ENCODE results near the gene PCNT. TPM values are rescaled to one million over a fixed set of nuclear protein-coding genes. Genes with fewer than 3 reads are reported as not detected.

The PCNT gene
- total and polyA plus RNA-seq, 2 of the 4 experiments (the other 2 are of a cell fraction), result 10.0 to 19.4 TPM

DNA sequence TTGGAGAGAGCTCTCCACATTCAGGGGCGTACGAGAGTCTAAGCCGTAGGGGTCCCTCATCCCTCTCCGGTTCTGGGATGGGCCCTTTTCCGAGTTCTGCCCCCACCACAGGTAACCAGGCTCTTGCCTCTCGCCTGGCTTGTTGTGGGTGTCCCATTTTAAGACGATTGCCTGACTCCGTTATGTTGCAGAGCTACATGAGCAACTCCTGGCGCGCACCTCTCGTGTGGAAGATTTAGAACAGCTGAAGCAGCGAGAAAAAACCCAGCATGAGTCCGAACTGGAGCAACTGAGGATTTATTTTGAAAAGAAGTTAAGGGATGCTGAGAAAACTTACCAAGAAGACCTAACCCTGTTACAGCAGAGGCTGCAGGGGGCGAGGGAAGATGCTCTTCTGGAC is 29.0 kb downstream of the PCNT start:
- Histone ChIP-seq H2BK5ac (ENCODE audit: low read depth, low read length, poor library complexity, severe bottlenecking) (no peak overlapping the region), H3K79me1 (ENCODE audit: low read depth in 1 of 2, low read length in 2 of 2) (peaks cover 3 to 5% of the 10 kb centered on the region in 2 experiments; a peak in 3 of 4 replicates), H2BK120ac (ENCODE audit: low read depth, low read length) (no peak overlapping the region), H2AK5ac (ENCODE audit: low read depth, low read length) (no peak overlapping the region), H2AFZ (replicated peaks; ENCODE audit: low read length, poor library complexity) (no peak overlapping the region), H4K91ac (ENCODE audit: insufficient read depth, low read depth, low read length) (no peak overlapping the region), H3K18ac (ENCODE audit: low read depth, low read length) (no peak overlapping the region), H3K27me3 (ENCODE audit: control insufficient read depth, insufficient read depth, low read length) (no peaks in the 10 kb centered on the region), H2BK20ac (ENCODE audit: low read depth, low read length) (no peak overlapping the region), H3K27ac (ENCODE audit: insufficient read depth, low read length) (no peak overlapping the region), H3K9me3 (ENCODE audit: control insufficient read depth, insufficient read depth, low read length) (no peaks in the 10 kb centered on the region), H3K14ac (replicated peaks; ENCODE audit: low read depth, low read length) (no peak overlapping the region), H3K4me1 (ENCODE audit: control insufficient read depth, insufficient read depth, low read length) (no peaks in the 10 kb centered on the region), H3K36me3 (ENCODE audit: control insufficient read depth, insufficient read depth, low read length) (peaks cover 81% of the 10 kb centered on the region), H3K9ac (ENCODE audit: low read depth, low read length) (no peak overlapping the region), H4K20me1 (ENCODE audit: insufficient read depth, low read length) (no peaks in the 10 kb centered on the region; the same call in 1 of the 2 replicates), H3K4me3 (ENCODE audit: insufficient read depth, low read depth, low read length) (no peak overlapping the region), H3K4ac (ENCODE audit: low read depth, low read length) (no peak overlapping the region), H2BK15ac (ENCODE audit: low read depth, low read length) (no peak overlapping the region), H2AK9ac (replicated peaks; ENCODE audit: low read depth, low read length, poor library complexity) (no peak overlapping the region), H3K56ac (ENCODE audit: extremely low read depth, insufficient read depth, low read length) (no peak overlapping the region), H4K8ac (ENCODE audit: low read depth in 2 of 2, low read length in 2 of 2) (no peak overlapping the region), H3K23ac (ENCODE audit: low read depth, low read length) (no peak overlapping the region), H3K9me1 (ENCODE audit: insufficient read depth, low read length) (no peaks in the 10 kb centered on the region; the same call in 1 of the 2 replicates), H3K4me2 (ENCODE audit: low read depth, low read length) (no peak overlapping the region), H4K5ac (ENCODE audit: low read depth, low read length) (no peak overlapping the region)
- ATAC-seq (ENCODE audit: low read depth), result no peak
- BruUV-seq (replicated peaks), result no TSS peak
- in situ Hi-C loops (cut with MboI; ENCODE audit: low sequenced_read_pairs), result no loop called here
- ChIA-PET CTCF (no interaction called here), POLR2A (ENCODE audit: unreplicated experiment) (no interaction called here)
- intact Hi-C loops (cut with micrococcal nuclease), result no loop called here
- dilution Hi-C loops (cut with HindIII; ENCODE audit: low sequenced_read_pairs, unreplicated experiment), result no loop called here
- DNase-seq, result no peak
- 95% methylated on average over 8 of the region's 14 CpGs; no CpG with 5 or more reads in 1 of the 2 experiments for WGBS, 2 experiments (ENCODE audit: extremely low coverage in 2 of 2, insufficient read length in 1 of 2)
- TF ChIP-seq FOS (IDR thresholded peaks at IDR 0.05; ENCODE audit: low read depth, low read length), result no peak
- no peak for TF ChIP-seq CHD1 (IDR thresholded peaks at IDR 0.05; ENCODE audit: low read depth, low read length)
- TF ChIP-seq, protein P1, sequence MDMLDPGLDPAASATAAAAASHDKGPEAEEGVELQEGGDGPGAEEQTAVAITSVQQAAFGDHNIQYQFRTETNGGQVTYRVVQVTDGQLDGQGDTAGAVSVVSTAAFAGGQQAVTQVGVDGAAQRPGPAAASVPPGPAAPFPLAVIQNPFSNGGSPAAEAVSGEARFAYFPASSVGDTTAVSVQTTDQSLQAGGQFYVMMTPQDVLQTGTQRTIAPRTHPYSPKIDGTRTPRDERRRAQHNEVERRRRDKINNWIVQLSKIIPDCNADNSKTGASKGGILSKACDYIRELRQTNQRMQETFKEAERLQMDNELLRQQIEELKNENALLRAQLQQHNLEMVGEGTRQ (IDR thresholded peaks at IDR 0.05; ENCODE audit: low read depth, low read length), result no peak
- TF ChIP-seq MAZ (IDR thresholded peaks at IDR 0.05; ENCODE audit: borderline replicate concordance, low read depth, low read length), result no peak
- TF ChIP-seq RFX5 (IDR thresholded peaks at IDR 0.05; ENCODE audit: low read depth, low read length), result no peak
- TF ChIP-seq NFE2L2 (IDR thresholded peaks at IDR 0.05; ENCODE audit: low read depth, low read length), result no peak
- TF ChIP-seq, protein P2, sequence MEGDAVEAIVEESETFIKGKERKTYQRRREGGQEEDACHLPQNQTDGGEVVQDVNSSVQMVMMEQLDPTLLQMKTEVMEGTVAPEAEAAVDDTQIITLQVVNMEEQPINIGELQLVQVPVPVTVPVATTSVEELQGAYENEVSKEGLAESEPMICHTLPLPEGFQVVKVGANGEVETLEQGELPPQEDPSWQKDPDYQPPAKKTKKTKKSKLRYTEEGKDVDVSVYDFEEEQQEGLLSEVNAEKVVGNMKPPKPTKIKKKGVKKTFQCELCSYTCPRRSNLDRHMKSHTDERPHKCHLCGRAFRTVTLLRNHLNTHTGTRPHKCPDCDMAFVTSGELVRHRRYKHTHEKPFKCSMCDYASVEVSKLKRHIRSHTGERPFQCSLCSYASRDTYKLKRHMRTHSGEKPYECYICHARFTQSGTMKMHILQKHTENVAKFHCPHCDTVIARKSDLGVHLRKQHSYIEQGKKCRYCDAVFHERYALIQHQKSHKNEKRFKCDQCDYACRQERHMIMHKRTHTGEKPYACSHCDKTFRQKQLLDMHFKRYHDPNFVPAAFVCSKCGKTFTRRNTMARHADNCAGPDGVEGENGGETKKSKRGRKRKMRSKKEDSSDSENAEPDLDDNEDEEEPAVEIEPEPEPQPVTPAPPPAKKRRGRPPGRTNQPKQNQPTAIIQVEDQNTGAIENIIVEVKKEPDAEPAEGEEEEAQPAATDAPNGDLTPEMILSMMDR (conservative IDR thresholded peaks at IDR 0.05; ENCODE audit: low read depth, low read length), result no peak
- TF ChIP-seq, protein P3, sequence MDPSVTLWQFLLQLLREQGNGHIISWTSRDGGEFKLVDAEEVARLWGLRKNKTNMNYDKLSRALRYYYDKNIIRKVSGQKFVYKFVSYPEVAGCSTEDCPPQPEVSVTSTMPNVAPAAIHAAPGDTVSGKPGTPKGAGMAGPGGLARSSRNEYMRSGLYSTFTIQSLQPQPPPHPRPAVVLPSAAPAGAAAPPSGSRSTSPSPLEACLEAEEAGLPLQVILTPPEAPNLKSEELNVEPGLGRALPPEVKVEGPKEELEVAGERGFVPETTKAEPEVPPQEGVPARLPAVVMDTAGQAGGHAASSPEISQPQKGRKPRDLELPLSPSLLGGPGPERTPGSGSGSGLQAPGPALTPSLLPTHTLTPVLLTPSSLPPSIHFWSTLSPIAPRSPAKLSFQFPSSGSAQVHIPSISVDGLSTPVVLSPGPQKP (IDR thresholded peaks at IDR 0.05; ENCODE audit: borderline replicate concordance, low read depth, low read length), result no peak
- no peak for TF ChIP-seq MXI1 (IDR thresholded peaks at IDR 0.05; ENCODE audit: borderline replicate concordance, low read depth, low read length)
- TF ChIP-seq MAFK (IDR thresholded peaks at IDR 0.05; ENCODE audit: low read depth, low read length), result no peak
